ENCODE measurements around the gene PPHLN1.
"Not testable (repeated sequence)": the region's sequence is repeated elsewhere in the genome, so short reads cannot be mapped to it uniquely, and the experiment has no call there.

PPHLN1 gene

DNA sequence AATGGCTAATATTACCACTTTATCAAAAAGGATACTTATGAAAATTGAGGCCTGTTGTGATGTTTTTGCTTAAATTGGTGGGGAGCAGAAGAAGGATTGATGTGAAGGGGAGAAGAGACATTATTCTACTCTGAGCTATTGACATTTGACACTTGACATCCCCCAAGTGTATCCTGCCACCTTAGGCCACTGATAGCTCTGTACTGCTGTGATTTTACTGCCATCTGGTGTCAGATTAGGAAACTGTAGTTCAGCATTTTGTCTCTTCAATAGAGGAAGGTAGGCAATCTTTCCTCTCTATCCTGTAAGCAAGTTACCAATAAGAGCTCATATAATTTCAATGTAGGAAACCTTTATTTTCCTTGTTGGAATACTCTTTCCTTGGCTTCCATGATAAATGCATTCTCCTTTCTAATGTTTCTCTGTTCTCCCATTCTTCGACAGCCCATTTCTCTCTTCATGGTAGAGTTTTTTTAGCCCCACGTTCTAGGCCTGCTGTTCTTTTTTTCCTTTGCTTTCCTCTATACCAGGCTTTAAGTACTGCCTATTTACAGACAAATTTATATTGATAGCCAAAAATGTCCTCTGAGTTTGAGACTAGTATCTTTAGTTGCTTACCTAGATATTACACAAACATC is 46.3 kb downstream of the PPHLN1 start:
- DNase-seq = peak; percentile 86

- no peak for DNase-seq
Observed at GRCh38 chr12:42373669-42374068, 47.7 kb downstream of the PPHLN1 start.

GRCh38 chr12:42380733-42381132 is 54.8 kb downstream of the PPHLN1 start:
- DNase-seq = no peak

- no peak for DNase-seq
Observed at GRCh38 chr12:42382013-42382696, 56.2 kb downstream of the PPHLN1 start.

- peak; percentile 54 for DNase-seq
Observed at GRCh38 chr12:42385326-42385841, 59.4 kb downstream of the PPHLN1 start.

GRCh38 chr12:42386308-42386707 is 60.3 kb downstream of the PPHLN1 start:
- DNase-seq = peak; percentile 60

GRCh38 chr12:42388086-42388485 is 62.1 kb downstream of the PPHLN1 start:
- not testable (repeated sequence) for DNase-seq

- no peak for DNase-seq
Observed at GRCh38 chr12:42394429-42394828, 68.5 kb downstream of the PPHLN1 start.

DNA sequence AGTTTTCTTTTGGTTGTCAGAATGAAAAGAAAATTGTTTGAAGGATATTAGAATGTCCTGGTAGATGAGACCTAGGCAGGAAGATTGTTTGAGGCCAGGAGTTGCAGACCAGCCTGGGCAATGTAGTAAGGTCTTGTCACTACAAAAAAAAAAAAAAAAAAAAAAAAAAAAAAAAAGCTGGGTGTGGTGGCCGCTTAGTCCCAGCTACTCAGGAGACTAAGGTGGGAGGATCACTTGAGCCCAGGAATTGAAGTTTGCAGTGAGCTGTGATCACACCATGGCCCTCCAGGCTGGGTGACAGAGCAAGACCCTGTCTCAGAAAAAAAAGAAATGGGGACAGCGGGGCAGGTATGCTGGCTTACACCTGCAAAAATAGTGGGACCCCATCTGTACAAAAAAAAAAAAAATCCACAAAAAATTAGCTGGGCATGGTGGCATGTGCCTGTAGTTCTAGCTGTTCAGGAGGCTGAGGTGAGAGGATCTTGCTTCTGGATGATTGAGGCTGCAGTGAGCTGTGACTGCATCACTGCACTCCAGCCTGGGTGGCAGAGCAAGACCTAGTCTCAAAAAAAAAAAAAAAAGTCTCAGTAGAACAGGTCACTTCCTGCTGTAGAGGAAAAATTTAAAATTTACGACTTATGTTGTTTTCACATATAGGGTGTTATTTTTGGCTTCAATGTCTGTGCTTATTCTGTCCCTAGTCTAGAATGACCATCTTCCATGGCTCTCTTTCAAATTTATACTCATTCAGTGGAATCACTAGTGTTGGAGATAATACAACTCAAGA is 70.7 kb downstream of the PPHLN1 start:
- DNase-seq = no peak

- DNase-seq = no peak
Observed at GRCh38 chr12:42402821-42403411, 76.9 kb downstream of the PPHLN1 start.

DNA sequence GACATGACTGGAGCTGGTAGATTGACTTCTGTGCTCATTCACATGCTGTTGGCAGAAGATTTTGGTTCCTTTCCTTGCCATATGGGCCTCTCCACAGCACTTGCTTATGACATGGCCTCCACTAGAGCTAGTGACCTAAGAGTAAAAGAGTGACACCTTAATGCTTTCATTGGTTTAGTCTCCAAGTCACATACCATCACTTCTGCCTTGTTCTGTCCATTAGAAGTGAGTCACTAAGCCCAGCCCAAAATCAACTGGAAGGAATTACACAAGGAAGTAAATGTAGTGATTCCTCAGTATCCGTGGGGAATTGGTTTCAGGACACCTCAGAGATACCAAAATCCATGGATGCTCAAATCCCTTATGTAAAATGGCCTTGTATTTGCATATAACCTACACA is 81.3 kb downstream of the PPHLN1 start:
- DNase-seq = no peak

DNA sequence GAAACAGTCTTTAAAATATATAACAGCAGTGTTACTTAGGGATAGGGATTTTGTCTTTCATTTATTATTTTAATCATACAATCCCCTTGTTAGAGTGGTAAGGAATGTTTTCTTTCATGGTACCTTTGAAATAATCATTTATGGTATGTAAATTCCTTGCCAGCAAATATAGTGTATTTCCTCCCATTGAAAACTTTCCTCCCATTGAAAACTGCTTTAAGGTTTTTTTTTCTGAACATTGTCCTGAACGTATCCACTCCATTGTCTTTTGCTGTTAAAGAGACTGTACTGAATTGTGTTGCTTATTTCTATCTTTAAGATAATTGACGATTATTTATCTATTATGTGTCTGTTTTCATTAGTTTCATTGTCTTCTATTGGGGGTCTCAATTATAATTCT is 83.5 kb downstream of the PPHLN1 start:
- no peak for DNase-seq

GRCh38 chr12:42410340-42410739 is 84.4 kb downstream of the PPHLN1 start:
- DNase-seq = no peak

DNA sequence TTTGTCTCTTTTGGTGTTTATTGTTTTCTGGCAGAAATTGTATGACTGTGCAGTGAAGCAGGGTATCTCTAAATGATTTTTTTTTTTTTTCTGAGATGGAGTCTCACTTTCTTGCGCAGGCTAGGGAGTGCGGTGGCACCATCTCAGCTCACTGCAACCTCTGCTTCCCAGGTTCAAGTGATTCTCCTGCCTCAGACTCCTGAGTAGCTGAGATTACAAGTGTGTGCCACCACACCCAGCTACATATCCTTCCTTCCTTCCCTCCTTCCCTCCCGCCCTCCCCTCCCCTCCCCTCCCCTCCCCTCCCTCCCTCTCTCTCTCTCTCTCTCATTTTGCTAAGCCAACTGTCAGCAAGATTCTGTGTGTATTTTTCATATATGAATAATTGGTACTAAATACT is 94.4 kb downstream of the PPHLN1 start:
- DNase-seq = no peak

DNA sequence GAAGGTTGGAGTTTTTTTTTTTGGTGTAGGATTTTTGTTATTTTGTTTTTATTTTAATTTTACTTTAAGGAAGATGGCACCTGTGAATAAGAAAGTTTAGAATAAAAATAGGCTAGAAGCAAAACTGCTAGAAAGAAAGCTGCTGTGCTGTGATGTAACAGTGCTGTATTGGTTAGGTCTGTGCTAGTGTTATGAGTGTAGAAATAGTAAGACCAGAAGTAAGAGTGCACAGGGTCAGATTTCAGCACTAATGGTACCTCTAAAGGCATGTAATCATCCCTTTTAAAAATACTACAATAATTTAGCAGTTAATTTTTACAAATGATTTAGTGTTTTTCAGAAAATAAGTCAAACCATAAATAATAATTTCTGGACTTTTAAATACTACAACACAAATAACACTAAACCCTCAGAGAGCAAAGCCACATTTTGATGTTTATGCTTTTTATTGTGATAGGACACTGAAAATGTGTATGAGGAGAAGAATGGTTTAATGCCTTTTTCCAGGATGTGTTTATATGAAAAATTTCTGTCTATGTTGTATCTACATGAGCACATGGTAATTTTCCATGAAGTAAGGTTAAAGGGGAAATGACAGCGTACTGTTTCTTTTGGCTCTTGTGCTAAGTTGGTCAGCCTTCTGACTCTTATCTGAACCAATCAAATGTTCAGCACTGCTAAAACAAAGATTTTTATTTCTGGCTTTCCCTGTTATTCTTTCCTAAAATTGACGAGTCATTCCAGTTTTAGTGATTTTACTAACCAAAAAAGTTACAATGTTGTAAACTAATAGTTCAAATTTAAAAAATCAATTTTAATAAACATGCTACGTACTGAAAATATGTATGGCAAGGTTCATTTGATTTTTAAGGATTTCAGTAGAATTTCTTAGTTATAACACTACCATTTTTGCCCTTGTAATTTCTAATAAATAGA is 96.1 kb downstream of the PPHLN1 start:
- DNase-seq = no peak

DNA sequence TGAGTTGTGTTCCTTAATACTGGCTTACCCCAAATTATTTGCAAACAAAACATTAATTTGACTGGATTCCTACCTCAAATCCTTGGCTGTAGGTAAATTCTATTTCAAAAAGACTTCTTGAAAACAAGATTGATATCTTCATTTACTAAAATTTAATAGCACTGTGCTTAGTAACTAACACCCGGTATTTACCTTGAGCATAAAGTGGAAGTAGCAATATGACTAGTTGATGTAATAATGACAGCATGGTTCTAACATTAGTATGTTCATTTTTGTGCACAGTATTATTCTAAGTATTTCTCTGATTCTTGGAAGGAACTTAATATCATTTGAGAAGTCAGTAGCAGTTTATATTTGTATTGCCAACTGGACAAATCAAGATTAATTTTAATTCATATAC is 96.8 kb downstream of the PPHLN1 start:
- DNase-seq = no peak

GRCh38 chr12:42426746-42427145 is 100.8 kb downstream of the PPHLN1 start:
- DNase-seq = peak; percentile 31

DNA sequence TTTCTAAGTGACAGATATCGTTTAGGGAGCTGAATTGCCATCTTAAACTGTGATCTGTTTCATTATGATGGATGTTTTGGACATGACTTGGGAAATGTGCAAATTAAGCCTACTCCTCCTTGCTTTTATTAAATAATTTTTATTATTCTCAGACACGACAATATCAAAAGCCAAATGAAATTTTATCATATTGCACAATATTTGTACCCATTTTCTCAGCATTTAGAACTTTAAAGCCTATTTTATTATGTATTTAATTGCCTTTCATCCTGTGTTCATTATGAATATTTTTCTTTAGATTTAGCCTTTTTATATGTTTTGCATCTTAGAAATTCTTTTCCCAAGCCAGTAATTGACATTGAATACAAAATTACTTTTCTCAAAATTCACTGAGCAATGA is 102.9 kb downstream of the PPHLN1 start:
- DNase-seq = no peak

DNA sequence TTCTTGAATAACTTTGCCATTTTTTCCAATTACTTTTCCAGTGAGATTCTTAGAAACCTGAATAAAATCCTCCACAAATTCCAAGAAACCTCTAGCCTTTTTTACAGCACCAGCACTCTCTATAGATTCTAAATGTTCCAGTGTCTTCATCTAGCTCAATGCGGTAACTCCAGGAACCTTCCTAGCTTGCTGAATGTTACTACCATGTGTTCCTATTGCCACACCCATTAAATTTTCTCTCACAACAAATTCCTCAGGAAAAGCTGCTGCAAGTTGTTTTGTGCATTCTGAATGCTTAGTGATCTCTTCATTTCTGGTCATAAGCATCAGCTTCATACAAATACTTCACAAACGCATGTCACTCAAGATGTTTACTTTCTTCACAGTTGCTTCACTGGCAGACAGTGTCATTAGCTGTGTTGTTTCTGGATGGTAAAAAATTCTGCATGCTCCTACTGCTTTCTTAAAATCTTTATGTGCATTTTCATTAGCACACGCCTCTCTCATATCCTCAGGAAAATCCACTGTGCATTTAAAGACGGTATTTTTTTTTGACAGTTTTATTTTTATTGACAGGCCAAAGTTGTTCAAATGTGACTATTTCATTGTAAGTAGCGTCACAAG is 106.7 kb downstream of the PPHLN1 start:
- DNase-seq = no peak

DNA sequence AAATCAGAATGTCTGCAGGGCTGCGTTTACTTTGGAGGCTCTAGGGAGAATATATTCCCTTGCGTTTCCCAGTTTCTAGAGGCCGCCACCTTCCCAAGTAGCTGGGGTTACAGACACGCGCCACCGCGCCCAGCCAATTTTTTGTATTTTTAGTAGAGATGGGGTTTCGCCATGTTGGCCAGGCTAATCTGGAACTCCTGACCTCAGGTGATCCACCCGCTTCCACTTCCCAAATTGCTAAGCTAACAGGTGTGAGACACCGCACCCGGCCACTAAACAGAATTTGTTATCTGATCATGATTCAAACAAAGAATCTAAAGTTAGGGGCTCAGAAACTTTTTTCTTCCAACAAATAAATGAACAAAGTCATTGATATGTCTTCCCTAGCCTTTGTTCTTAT is 114.6 kb downstream of the PPHLN1 start:
- DNase-seq = no peak

DNA sequence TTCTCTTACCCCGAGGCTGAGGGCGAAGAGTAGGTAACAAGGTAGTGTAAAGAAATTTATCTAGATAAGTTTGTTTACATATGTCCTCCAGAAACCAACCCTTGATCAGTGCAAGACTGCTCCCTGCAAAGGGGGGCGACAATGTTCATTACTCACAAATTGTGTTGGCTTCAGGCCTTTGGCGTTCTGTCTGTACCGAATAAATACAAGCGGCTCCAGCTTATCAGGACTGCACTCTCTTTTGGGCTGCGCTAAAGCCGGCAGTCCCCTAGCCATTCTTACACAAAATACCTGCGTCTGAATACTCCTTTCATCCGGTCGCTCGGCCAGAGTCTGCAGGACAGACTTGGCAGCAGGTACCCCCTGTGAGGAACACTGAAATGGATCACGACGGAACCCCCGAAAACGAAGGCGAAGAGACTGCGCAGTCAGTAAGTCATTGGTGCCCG is 116.4 kb downstream of the PPHLN1 start:
- no peak for DNase-seq

DNA sequence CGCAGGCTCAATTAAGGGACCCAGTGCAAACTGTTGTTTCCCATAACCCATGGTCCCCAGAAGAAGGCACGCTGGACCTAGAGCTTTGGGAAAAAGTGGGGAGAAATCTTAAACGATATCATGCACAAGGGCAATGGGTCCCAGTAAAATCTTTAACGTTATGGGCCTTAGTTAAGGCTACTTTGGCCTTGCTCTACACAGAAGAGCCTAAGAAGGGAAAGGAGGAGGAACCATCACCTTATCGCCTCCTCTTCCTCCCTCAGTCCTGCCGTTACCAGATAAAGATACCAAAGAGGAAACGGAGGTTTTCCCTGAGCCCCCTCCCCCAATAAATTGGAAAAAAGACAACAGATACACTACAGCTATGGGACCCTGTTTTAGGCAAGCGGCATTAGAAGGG is 116.9 kb downstream of the PPHLN1 start:
- no peak for DNase-seq

Data from NCI-H82 (cell line).